HAP-1 (cell line): ENCODE results near the gene MLPH.

Experiments
- DNase-seq, 2 experiments: peaks; one replicate each; pipeline ENCODE4 v3.0.0-alpha.2; 2016 to 2020; ENCODE audit warnings: low spot score in 2 of 2
- H3K27me3 ChIP-seq: fragments of 250-450 bp; sonication (Bioruptor Pico); 2 replicates; pipeline ENCODE4 v1.5.1; 2020; ENCODE audit warnings: low read depth, mild to moderate bottlenecking, moderate library complexity
- H3K36me3 ChIP-seq: fragments of 250-450 bp; sonication (Bioruptor Pico); replicated peaks from 2 replicates; pipeline ENCODE4 v1.5.1; 2020; ENCODE audit warnings: mild to moderate bottlenecking
- H3K4me1 ChIP-seq: fragments of 250-450 bp; sonication (Bioruptor Pico); 2 replicates; pipeline ENCODE4 v1.5.1; 2020; ENCODE audit warnings: mild to moderate bottlenecking
- H3K4me3 ChIP-seq: fragments of 250-450 bp; sonication (Bioruptor Pico); 2 replicates; pipeline ENCODE4 v1.5.1; 2020; ENCODE audit warnings: mild to moderate bottlenecking, moderate library complexity
- H3K9me3 ChIP-seq: fragments of 250-450 bp; sonication (Bioruptor Pico); 2 replicates; pipeline ENCODE4 v1.5.1; 2020; ENCODE audit warnings: mild to moderate bottlenecking, moderate library complexity
- in situ Hi-C: fragments of 300-500 bp; cut with MboI; formaldehyde crosslinking; loops from 3 replicates; pipeline ENCODE4 v1.14.3; 2020; ENCODE audit warnings: low sequenced_read_pairs, inconsistent platforms, mixed read lengths

MLPH gene

DNA sequence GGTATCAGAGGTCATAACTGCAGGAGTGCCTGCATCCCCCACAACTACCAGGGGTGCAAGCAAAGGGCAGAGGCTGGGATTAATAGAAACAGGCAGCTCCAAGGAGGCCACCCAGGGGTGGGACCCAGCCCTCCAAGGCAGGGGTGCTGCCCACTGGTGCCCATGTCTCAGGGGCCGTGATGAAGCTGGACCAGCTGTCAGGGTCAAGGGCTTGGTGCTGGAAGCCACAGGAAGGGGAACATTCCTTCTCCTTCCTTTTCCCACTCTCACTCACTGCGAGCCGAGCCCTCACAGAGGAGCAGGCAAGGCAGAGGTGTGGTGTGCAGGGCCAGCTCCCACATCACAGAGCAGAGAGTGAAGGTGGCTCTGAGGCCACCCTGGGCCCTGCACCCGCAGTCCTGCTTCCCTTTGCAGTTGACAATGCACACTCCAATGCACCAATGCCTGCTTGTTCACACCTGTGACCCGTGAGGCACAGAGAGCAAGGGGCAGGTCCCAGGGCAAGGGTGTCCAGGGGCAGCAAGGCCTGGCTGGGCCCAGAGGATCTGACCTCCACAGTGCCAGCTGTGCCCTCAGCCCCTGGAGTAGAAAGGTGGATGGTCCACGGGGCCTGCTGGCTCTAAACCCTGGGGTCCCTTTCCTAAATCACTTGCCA lies 28.7 kb downstream of the MLPH start:
- Histone ChIP-seq H3K27me3 (no peaks in the 10 kb centered on the region; the same call in 1 of the 2 replicates), H3K4me1 (no peaks in the 10 kb centered on the region), H3K4me3 (no peak overlapping the region), H3K9me3 (no peaks in the 10 kb centered on the region), H3K36me3 (no peaks in the 10 kb centered on the region)
- in situ Hi-C loops: no loop called here
- no peak for DNase-seq

DNA sequence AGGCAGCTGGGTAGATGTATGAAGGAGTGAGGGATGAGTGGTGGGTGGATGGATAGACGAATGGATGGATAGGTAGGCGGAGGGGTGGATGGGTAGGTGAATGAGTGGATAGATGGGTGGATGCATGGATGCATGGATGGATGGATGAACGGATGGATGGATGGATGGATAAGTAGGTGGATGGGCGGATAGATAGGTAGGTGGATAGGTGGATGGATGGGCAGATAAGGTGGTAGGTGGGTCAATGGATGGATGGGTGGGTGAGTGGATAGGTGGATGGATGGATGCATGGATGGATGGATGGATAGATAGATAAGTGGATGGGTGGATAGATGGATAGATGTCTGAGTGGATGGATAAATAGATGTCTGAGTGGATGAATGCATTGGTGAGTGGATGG lies 30.1 kb downstream of the MLPH start:
- no peaks in the 10 kb centered on the region for H3K36me3 ChIP-seq
- H3K27me3 ChIP-seq: no peaks in the 10 kb centered on the region
- no peak for DNase-seq
- in situ Hi-C loops: no loop called here
- H3K4me3 ChIP-seq: no peak overlapping the region
- H3K4me1 ChIP-seq: no peaks in the 10 kb centered on the region
- no peaks in the 10 kb centered on the region for H3K9me3 ChIP-seq

DNA sequence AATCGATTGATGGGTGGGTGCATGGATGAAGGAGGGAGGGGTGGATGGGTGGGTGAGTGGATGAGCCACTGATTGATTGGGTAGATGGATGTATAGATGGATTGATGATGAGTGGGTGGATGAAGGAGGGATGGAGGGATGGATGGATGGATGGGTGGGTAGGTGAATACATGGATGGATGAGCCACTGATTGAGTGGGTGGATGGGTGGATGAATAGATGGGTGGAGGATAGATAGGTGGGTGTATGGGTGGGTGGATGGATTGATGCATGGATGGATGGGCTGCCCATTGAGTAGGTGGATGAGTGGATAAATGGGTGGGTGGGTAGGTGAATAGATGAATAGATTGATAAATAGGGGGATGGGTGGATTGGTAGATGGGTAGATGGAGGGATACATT lies 30.9 kb downstream of the MLPH start:
- in situ Hi-C loops: no loop called here
- H3K9me3 ChIP-seq: no peaks in the 10 kb centered on the region
- no peaks in the 10 kb centered on the region for H3K36me3 ChIP-seq
- no peak overlapping the region for H3K4me3 ChIP-seq
- no peak for DNase-seq
- no peaks in the 10 kb centered on the region for H3K4me1 ChIP-seq
- H3K27me3 ChIP-seq: no peaks in the 10 kb centered on the region

DNA sequence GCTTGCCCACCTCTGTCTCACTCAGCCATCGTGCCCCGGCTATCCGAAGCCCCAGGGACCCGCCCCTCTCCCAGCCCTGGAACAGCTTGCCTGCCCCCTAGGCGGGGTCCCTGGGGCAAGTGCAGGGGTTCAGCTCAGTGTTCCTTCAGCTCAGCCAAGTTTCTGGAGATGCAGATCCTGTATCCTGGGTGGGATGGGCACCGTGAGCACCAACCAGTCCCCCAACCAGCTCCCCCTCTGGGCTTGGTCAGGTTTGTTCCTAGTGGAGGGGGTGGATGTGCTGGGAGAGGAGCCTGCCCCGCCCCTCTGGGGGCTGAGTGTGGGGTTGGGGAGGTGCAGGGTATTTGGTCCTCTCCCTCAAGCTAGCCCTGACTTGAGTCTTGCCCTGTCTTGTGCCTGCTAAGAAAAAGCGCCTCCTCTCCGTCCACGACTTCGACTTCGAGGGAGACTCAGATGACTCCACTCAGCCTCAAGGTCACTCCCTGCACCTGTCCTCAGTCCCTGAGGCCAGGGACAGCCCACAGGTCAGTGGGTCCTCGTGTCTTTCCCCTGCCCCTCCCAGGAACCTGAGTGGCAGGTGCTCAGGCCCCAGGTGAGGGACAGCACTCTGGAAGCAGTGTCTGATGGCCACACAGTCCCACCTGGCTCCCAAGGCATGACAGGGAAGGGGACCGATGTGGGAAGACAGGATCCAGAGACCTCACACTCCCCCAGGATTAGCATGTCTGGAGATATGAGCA lies 32.6 kb downstream of the MLPH start:
- Histone ChIP-seq H3K36me3 (no peaks in the 10 kb centered on the region), H3K27me3 (no peaks in the 10 kb centered on the region), H3K4me3 (no peak overlapping the region), H3K4me1 (no peaks in the 10 kb centered on the region), H3K9me3 (no peaks in the 10 kb centered on the region)
- in situ Hi-C loops: no loop called here
- no peak for DNase-seq

DNA sequence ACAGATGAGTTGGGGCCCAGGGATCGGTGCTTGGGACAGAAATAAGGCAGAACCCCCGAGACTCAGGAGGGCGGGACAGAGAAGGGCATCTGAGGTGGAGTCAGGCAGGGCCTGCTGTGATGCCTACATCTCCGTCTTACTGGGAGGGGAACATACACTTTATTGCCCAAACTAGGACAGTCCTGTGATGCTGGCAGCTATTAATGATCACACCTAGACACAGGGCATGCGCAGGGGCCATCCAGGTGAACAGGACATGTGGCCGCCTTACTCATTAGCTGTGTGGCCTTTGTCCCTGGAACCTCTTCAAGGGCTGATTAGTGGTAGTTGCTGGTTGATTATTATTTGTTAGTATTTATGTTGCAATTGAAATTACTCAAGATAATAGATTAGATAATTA lies 33.2 kb downstream of the MLPH start:
- H3K36me3 ChIP-seq: no peaks in the 10 kb centered on the region
- H3K9me3 ChIP-seq: no peaks in the 10 kb centered on the region
- no peak for DNase-seq
- H3K4me1 ChIP-seq: no peaks in the 10 kb centered on the region
- H3K27me3 ChIP-seq: no peaks in the 10 kb centered on the region
- H3K4me3 ChIP-seq: no peak overlapping the region
- in situ Hi-C loops: no loop called here

DNA sequence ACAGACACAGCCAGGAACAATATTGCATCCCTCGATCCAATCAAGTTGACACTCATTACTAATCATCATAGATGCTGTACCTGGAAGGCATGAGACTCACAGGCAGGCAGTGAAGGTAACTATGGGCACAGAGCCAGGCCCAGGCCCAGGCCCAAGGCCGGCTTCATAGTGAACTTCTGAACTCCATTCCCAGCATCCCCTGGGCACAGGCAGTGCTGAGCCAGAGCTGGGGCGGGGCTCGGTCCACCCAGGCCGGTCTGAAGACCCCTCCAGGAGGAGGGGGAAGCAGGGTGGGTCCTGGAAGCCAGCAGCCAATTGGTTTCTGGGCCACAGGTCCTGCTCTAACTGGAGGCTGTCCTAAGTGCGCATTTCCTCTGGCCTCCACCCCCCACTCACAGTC lies 37.6 kb downstream of the MLPH start:
- Histone ChIP-seq H3K27me3 (no peaks in the 10 kb centered on the region), H3K4me1 (no peaks in the 10 kb centered on the region), H3K9me3 (no peaks in the 10 kb centered on the region), H3K36me3 (no peaks in the 10 kb centered on the region), H3K4me3 (no peak overlapping the region)
- in situ Hi-C loops: no loop called here
- DNase-seq: no peak

DNA sequence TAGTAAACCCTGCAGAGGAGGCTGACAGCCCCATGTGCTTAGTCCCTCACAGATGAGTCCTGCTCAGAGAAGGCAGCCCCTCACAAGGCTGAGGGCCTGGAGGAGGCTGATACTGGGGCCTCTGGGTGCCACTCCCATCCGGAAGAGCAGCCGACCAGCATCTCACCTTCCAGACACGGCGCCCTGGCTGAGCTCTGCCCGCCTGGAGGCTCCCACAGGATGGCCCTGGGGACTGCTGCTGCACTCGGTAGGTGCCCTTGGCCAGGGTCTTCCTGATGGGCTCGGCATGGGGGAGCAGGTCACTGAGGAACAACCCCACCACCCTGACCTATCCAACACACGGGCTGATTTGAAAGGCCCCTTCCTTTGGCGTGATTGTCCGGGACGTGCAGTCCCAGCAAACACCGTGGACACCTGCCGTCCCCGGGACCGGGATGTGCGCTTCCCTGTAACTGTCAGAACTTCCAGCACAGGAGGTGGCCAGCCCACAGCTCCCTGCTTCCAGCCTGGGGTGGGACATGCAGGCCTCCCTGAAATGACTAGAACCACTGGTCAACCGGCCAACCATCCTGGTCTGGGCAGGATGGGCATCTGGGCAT lies 38.6 kb downstream of the MLPH start:
- H3K36me3 ChIP-seq: no peaks in the 10 kb centered on the region
- no peak overlapping the region for H3K4me3 ChIP-seq
- H3K4me1 ChIP-seq: no peaks in the 10 kb centered on the region
- H3K9me3 ChIP-seq: no peaks in the 10 kb centered on the region
- in situ Hi-C loops: no loop called here
- DNase-seq: no peak
- no peaks in the 10 kb centered on the region for H3K27me3 ChIP-seq

DNA sequence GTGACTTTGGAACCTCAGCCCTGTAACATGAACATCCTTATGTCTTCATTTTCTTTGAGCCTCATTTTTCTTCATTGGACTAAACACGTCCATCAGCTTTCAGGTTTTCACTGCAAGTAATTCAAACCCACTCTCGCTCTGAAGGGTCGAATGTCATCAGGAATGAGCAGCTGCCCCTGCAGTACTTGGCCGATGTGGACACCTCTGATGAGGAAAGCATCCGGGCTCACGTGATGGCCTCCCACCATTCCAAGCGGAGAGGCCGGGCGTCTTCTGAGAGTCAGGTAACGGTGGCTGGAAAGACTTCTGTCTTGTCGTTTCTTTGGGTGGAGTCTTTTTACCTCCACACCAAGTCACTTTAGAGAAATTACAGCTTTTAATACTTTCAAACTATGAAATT lies 40.2 kb downstream of the MLPH start:
- H3K27me3 ChIP-seq: no peaks in the 10 kb centered on the region
- no peaks in the 10 kb centered on the region for H3K9me3 ChIP-seq
- DNase-seq: no peak
- H3K4me1 ChIP-seq: no peaks in the 10 kb centered on the region
- no peaks in the 10 kb centered on the region for H3K36me3 ChIP-seq
- H3K4me3 ChIP-seq: no peak overlapping the region
- in situ Hi-C loops: no loop called here

DNA sequence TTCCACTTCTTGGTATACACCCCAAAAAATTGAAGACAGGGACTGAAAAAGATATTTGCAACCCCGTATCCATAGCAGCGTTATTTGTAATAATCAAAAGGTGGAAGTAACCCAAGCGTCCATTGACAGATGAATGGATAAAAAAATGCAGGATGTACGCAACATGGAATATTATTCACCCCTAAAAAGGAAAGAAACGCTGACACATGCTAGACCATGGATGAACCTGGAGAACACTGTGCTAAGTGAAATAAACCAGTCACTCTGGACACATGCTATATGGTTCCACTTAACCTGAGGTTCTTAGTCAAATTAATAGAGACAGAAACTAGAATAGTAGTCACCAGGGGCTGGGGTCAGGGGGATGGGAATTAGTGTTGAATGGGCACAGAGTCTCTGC lies 40.7 kb downstream of the MLPH start:
- Histone ChIP-seq H3K27me3 (no peaks in the 10 kb centered on the region), H3K4me3 (no peak overlapping the region), H3K4me1 (no peaks in the 10 kb centered on the region), H3K9me3 (no peaks in the 10 kb centered on the region), H3K36me3 (no peaks in the 10 kb centered on the region)
- no peak for DNase-seq
- in situ Hi-C loops: no loop called here

DNA sequence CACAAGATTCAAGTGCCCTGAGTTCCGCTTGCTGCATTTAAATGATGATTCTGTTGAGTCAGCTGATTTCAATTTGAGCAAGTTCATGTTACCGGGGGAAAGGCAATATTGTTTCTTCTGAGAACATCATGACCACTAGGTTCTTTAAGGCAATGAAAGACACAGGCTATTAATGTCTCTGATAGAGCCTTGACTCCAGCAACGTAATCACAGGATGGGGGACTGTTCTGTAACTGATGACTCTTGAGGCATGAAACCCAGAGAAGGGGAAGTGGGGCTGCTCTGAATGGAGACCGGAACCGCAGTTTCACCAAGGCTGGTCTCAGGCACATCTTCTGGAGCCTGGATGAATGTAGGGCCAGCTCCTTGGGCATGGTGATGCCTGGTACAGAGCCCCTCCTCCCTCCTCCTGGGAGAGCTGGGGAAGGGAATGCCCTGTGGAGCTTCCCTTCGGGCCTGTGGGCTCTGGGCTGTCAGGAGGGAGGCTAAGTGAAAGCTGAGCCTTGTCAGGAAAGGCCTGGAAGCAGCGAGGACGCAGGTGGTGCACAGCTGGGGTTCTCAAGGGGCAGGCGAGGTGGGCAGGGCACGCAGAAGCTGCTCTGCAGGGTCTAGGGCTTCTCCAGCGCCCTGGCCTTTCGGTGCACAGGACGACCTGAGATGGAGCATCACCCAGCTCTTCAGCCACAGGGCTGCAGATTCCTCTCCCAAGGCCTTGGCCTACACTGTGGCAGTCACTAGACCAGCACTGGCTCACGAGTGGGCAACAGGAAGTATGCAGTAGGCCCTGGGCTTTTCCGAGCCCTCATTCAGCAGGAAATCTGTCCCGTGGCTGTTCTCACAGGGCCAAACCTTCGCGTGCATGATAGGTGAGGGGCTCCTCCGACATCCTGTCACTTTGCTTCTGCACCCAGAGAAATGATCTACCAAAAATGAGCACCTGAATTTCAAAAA lies 42.7 kb downstream of the MLPH start:
- no peaks in the 10 kb centered on the region for H3K36me3 ChIP-seq
- H3K9me3 ChIP-seq: no peaks in the 10 kb centered on the region
- no peaks in the 10 kb centered on the region for H3K4me1 ChIP-seq
- H3K4me3 ChIP-seq: no peak overlapping the region
- in situ Hi-C loops: no loop called here
- H3K27me3 ChIP-seq: no peaks in the 10 kb centered on the region
- no peak for DNase-seq

DNA sequence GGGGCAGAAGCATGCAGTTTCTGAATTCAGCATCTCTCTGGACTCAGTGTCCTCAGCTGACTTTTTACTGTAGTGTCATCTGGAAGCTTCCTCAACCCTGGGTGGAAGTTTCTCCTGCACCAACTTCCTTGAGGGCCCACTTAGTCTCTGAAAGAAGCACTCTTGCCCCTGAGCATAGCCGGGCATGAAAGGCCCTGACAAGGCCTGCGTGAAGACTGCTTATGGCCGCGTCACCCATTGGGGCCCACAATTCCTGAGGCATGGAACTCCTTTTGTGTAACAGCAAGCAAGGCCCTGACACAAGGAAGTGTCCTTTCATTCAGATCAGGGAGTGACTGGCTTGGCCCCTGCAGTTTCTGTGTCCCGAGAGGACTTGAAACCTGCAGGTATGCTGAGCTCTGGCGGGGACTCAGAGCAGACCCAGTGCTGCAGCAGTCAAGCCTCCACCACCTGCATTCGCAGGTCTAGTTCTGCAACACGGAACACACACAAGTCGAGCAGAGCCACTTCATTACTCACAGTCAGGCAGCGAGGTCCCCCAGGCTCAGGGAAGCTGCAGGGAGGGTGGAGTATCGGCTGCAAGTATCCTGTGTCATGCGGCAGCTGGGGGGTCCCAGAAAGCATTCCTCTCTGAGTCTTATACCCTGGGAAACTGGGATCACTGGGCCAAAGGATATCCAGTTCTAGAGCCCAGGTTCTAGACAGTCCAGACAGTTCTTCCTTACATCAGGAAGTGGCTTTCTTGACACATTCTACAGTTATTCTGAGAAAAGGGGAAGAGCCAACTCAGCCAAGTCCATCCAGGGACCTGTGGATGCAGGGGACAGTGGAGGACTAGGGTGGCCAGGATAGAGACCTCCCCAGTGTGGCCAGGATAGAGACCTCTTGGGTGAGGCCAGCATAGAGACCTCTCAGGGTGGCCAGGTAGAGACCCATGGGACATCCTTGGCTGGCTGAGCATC lies 43.7 kb downstream of the MLPH start:
- no peak overlapping the region for H3K4me3 ChIP-seq
- in situ Hi-C loops: no loop called here
- no peaks in the 10 kb centered on the region for H3K27me3 ChIP-seq
- DNase-seq: no peak
- no peaks in the 10 kb centered on the region for H3K9me3 ChIP-seq
- no peaks in the 10 kb centered on the region for H3K4me1 ChIP-seq
- no peaks in the 10 kb centered on the region for H3K36me3 ChIP-seq

DNA sequence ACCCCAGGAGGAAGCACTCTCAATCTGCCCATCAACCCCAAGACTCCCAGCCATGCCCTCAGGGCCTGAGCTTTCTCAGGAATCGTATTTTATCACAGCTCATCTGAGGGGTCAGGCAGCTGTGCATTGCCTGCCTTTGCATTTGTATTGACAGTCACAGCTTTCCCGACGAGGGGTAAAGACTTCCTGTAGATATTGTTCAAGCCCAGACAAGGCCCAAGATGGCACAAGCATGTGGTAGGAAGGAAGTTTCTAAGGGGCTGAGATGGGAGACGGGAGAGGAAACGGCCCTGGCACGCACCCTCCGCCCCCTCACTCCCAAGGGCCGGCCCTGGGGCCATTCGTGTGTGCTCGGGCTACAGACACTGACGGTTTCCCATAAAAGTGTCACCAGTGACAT lies 45.1 kb downstream of the MLPH start:
- Histone ChIP-seq H3K36me3 (no peaks in the 10 kb centered on the region), H3K27me3 (no peaks in the 10 kb centered on the region), H3K4me1 (no peaks in the 10 kb centered on the region), H3K4me3 (no peak overlapping the region), H3K9me3 (no peaks in the 10 kb centered on the region)
- no peak for DNase-seq
- in situ Hi-C loops: no loop called here

DNA sequence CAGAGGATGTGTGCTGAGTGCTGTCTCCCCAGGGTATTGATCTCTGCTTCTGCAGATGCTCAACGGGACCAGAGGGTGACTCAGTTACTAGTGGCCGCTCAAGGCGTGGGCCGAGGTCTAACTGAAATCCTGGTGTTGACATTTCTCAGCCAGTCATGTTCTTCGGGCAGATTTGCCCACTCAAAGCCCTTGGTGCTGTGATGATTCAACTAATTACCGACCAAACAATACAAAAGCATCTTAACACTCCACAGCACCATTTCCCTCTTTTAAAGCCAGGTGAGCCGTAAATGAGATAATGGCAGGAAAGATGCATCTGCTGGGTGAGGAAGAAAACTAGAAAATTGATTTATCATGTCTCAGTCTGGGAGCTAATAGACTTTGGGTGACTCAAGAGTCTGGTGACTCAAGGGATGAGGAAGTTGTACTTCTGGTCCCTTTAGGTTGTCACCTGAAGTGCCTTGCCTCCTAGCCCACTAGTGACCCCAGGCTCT lies 46.7 kb downstream of the MLPH start:
- Histone ChIP-seq H3K4me3 (no peak overlapping the region), H3K27me3 (no peaks in the 10 kb centered on the region), H3K4me1 (no peaks in the 10 kb centered on the region), H3K9me3 (no peaks in the 10 kb centered on the region), H3K36me3 (no peaks in the 10 kb centered on the region)
- DNase-seq: no peak
- in situ Hi-C loops: no loop called here
